ENCODE results near the gene SNCG. TPM values are rescaled to one million over a fixed set of nuclear protein-coding genes. Genes with fewer than 3 reads are reported as not detected.

Gene SNCG
- total and polyA plus RNA-seq, 2 experiments from 2014 or later, result 4.0 to 17.0 TPM

- H3K36me3 Mint-ChIP-seq (ENCODE audit: low read depth), result no peaks in the 10 kb centered on the region
- H4K20me1 ChIP-seq (replicated peaks; ENCODE audit: insufficient read depth), result no peaks in the 10 kb centered on the region
- peaks cover 1% of the 10 kb centered on the region; the same call in 2 of the 3 replicates for H3K9me3 Mint-ChIP-seq
- peaks cover 6% of the 10 kb centered on the region; the same call in 1 of the 2 replicates for H3K4me1 ChIP-seq (ENCODE audit: insufficient read depth)
- peaks cover 14% of the 10 kb centered on the region for H3K4me1 Mint-ChIP-seq
- no peak overlapping the region; the same call in 1 of the 2 replicates for H2AFZ ChIP-seq
- H3K36me3 ChIP-seq (ENCODE audit: insufficient read depth), result no peaks in the 10 kb centered on the region
- peaks cover 8% of the 10 kb centered on the region; the same call in 1 of the 2 replicates for H3K27me3 ChIP-seq (ENCODE audit: insufficient read depth)
- no peaks in the 10 kb centered on the region for H3F3A ChIP-seq (replicated peaks; ENCODE audit: low read depth)
- H3K4me3 Mint-ChIP-seq, result no peak overlapping the region
- TF ChIP-seq JUNB (IDR thresholded peaks at IDR 0.05; ENCODE audit: unreplicated experiment) (no peak), ZNF331 (CRISPR knock-in tag; IDR thresholded peaks at IDR 0.05; ENCODE audit: low read depth) (no peak), EZH2phosphoT487 (IDR thresholded peaks at IDR 0.05; ENCODE audit: unreplicated experiment) (no peak), CREB1 (CRISPR knock-in tag; IDR thresholded peaks at IDR 0.05; ENCODE audit: low read depth) (no peak)
- TF ChIP-seq, protein P1, sequence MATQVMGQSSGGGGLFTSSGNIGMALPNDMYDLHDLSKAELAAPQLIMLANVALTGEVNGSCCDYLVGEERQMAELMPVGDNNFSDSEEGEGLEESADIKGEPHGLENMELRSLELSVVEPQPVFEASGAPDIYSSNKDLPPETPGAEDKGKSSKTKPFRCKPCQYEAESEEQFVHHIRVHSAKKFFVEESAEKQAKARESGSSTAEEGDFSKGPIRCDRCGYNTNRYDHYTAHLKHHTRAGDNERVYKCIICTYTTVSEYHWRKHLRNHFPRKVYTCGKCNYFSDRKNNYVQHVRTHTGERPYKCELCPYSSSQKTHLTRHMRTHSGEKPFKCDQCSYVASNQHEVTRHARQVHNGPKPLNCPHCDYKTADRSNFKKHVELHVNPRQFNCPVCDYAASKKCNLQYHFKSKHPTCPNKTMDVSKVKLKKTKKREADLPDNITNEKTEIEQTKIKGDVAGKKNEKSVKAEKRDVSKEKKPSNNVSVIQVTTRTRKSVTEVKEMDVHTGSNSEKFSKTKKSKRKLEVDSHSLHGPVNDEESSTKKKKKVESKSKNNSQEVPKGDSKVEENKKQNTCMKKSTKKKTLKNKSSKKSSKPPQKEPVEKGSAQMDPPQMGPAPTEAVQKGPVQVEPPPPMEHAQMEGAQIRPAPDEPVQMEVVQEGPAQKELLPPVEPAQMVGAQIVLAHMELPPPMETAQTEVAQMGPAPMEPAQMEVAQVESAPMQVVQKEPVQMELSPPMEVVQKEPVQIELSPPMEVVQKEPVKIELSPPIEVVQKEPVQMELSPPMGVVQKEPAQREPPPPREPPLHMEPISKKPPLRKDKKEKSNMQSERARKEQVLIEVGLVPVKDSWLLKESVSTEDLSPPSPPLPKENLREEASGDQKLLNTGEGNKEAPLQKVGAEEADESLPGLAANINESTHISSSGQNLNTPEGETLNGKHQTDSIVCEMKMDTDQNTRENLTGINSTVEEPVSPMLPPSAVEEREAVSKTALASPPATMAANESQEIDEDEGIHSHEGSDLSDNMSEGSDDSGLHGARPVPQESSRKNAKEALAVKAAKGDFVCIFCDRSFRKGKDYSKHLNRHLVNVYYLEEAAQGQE (IDR thresholded peaks at IDR 0.05; ENCODE audit: unreplicated experiment), result no peak
- TF ChIP-seq, protein P2, sequence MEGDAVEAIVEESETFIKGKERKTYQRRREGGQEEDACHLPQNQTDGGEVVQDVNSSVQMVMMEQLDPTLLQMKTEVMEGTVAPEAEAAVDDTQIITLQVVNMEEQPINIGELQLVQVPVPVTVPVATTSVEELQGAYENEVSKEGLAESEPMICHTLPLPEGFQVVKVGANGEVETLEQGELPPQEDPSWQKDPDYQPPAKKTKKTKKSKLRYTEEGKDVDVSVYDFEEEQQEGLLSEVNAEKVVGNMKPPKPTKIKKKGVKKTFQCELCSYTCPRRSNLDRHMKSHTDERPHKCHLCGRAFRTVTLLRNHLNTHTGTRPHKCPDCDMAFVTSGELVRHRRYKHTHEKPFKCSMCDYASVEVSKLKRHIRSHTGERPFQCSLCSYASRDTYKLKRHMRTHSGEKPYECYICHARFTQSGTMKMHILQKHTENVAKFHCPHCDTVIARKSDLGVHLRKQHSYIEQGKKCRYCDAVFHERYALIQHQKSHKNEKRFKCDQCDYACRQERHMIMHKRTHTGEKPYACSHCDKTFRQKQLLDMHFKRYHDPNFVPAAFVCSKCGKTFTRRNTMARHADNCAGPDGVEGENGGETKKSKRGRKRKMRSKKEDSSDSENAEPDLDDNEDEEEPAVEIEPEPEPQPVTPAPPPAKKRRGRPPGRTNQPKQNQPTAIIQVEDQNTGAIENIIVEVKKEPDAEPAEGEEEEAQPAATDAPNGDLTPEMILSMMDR (conservative IDR thresholded peaks at IDR 0.05; ENCODE audit: low read depth in 2 of 2), result peak in 1 of 2 experiments; percentile 14; a peak in 1 of 4 replicates
- TF ChIP-seq, protein P3, sequence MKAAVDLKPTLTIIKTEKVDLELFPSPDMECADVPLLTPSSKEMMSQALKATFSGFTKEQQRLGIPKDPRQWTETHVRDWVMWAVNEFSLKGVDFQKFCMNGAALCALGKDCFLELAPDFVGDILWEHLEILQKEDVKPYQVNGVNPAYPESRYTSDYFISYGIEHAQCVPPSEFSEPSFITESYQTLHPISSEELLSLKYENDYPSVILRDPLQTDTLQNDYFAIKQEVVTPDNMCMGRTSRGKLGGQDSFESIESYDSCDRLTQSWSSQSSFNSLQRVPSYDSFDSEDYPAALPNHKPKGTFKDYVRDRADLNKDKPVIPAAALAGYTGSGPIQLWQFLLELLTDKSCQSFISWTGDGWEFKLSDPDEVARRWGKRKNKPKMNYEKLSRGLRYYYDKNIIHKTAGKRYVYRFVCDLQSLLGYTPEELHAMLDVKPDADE (IDR thresholded peaks at IDR 0.05), result no peak
- no peak overlapping the region for H3K4me2 ChIP-seq
- DNase-seq (ENCODE audit: low spot score) (no peak), ATAC-seq (no peak)
- no peak overlapping the region for H3K4me3 ChIP-seq
- H3K79me2 ChIP-seq (replicated peaks; ENCODE audit: insufficient read depth), result no peaks in the 10 kb centered on the region
- peaks cover 36% of the 10 kb centered on the region for H3K27me3 Mint-ChIP-seq (ENCODE audit: insufficient read depth, low read depth, poor library complexity)
- no peak overlapping the region for H3K27ac ChIP-seq (ENCODE audit: low read depth)
- no peak overlapping the region for H3K27ac Mint-ChIP-seq
- H3K9me2 ChIP-seq (ENCODE audit: insufficient read depth), result no peaks in the 10 kb centered on the region
Measured at GRCh38 chr10:86941991-86942421, 16.4 kb upstream of the SNCG start.
